CD4-positive, alpha-beta T cell treated with Interleukin-4 for 4 hours (primary cell): ENCODE data around the gene PATL2.
"Not testable (repeated sequence)": the region's sequence is repeated elsewhere in the genome, so short reads cannot be mapped to it uniquely, and the experiment has no call there.

Experiments used
- DNase-seq: peaks from one replicate; pipeline ENCODE4 v3.0.0-alpha.2; 2020

PATL2 gene

DNA sequence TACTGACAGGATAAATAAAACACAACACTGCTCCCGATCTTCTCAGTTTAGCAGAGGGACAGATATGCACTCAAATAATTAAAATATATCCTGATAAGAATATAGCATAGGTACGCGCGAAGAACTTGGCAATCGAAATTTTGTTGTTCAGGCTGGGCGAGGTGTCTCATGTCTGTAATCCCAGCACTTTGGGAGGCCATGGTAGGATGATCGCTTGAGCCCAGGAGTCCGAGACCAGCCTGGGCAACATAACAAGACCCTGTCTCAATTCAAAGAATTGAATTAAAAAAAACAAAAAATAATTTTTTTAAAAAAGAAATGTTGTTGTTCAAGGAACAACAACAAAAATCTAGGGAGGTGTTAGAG, 7.8 kb upstream of the PATL2 start:
- DNase-seq = no peak

DNA sequence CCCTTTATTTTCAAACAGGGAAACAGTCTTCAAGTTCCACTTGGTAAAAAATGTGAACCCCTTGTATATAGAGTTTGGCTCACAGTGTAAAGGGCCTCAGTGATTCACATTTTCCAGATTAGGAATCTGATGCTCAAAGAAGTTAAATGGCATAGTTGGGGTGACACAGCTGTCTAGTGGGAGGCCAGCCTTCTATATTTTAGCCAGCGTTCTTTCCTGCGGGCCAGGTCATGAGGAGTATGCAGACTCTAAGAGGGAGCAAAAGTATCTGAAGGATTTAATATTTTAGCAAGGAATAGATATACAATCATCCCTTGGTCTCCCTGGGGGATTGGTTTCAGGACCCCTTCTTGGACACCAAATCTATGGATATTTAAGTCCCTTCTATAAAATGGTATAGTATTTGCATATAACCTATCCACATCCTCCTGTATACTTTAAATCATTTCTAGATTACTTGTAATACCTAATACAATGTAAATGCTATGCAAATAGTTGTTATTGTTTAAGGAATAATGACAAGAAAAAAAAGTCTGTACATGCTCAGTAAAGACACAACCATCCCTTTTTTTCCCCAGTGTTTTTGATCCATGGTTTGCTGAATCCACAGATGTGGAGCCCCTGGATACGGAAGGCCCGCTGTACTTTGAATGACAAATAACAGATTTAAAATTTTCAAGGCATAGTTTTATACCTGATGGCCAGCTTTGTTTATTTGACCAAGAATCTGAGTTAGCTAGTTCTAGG, 7.2 kb upstream of the PATL2 start:
- DNase-seq = no peak

DNA sequence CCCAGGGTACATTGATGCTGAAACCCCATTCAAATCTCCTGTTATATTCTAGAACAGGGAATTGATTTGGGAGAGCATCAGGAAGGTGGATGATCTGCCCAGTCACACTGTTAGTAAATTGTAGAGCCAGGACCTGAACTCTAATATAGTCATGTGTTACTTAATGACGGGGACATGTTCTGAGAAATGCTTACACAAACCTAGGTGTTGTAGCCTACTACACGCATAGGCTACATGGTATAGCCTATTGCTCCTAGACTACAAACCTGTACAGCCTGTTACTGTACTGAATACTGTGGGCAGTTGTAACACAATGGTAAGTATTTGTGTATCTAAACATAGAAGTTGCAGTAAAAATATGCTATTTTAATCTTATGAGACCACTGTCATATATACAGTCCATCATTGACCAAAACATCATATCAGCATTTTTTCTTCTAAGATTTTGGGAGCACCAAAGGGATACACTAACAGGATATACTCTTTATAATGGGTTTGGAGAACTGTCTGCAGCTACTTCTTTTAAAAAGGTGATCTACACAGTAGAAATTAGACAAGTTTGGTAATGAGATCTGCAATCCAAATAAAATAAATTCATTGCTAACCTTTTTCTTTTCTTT, 6.0 kb upstream of the PATL2 start:
- no peak for DNase-seq

DNA sequence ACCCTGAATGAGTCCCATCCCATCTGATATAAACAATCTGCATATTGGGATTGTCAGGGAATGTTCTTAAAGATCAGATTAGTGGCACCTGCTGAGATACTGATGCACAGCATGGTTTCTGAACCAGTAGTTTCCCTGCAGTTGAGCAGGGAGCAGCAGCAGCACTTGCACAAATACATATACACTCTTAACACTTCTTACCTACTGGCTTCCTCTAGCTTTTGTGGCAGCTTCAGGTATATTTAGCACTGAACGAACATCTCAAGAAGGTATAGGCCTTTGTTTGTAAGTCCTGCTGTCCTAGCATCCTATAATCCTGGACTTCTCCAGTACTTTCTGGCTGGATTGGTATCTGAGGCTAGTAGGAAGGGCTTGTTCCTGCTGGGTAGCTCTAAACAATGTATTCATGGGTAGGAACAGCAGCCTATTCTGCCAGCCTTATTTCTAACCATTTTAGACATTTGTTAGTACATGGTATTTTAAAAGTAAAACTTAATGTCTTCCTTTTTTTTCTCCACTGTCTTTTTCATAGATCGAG, 4.7 kb upstream of the PATL2 start:
- DNase-seq = no peak

DNA sequence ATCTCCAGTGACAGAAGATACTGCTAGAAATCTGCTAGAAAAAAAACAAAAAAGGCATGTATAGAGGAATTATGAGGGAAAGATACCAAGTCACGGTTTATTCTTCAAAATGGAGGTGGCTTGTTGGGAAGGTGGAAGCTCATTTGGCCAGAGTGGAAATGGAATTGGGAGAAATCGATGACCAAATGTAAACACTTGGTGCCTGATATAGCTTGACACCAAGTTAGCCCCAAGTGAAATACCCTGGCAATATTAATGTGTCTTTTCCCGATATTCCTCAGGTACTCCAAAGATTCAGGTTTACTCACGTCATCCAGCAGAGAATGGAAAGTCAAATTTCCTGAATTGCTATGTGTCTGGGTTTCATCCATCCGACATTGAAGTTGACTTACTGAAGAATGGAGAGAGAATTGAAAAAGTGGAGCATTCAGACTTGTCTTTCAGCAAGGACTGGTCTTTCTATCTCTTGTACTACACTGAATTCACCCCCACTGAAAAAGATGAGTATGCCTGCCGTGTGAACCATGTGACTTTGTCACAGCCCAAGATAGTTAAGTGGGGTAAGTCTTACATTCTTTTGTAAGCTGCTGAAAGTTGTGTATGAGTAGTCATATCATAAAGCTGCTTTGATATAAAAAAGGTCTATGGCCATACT, 4.1 kb upstream of the PATL2 start:
- no peak for DNase-seq

DNA sequence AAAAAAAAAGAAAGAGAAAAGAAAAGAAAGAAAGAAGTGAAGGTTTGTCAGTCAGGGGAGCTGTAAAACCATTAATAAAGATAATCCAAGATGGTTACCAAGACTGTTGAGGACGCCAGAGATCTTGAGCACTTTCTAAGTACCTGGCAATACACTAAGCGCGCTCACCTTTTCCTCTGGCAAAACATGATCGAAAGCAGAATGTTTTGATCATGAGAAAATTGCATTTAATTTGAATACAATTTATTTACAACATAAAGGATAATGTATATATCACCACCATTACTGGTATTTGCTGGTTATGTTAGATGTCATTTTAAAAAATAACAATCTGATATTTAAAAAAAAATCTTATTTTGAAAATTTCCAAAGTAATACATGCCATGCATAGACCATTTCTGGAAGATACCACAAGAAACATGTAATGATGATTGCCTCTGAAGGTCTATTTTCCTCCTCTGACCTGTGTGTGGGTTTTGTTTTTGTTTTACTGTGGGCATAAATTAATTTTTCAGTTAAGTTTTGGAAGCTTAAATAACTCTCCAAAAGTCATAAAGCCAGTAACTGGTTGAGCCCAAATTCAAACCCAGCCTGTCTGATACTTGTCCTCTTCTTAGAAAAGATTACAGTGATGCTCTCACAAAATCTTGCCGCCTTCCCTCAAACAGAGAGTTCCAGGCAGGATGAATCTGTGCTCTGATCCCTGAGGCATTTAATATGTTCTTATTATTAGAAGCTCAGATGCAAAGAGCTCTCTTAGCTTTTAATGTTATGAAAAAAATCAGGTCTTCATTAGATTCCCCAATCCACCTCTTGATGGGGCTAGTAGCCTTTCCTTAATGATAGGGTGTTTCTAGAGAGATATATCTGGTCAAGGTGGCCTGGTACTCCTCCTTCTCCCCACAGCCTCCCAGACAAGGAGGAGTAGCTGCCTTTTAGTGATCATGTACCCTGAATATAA, 2.2 kb upstream of the PATL2 start:
- no peak for DNase-seq

DNA sequence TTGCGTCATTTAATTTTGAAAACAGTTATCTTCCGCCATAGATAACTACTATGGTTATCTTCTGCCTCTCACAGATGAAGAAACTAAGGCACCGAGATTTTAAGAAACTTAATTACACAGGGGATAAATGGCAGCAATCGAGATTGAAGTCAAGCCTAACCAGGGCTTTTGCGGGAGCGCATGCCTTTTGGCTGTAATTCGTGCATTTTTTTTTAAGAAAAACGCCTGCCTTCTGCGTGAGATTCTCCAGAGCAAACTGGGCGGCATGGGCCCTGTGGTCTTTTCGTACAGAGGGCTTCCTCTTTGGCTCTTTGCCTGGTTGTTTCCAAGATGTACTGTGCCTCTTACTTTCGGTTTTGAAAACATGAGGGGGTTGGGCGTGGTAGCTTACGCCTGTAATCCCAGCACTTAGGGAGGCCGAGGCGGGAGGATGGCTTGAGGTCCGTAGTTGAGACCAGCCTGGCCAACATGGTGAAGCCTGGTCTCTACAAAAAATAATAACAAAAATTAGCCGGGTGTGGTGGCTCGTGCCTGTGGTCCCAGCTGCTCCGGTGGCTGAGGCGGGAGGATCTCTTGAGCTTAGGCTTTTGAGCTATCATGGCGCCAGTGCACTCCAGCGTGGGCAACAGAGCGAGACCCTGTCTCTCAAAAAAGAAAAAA, 1.4 kb upstream of the PATL2 start:
- peak; percentile 80 for DNase-seq

DNA sequence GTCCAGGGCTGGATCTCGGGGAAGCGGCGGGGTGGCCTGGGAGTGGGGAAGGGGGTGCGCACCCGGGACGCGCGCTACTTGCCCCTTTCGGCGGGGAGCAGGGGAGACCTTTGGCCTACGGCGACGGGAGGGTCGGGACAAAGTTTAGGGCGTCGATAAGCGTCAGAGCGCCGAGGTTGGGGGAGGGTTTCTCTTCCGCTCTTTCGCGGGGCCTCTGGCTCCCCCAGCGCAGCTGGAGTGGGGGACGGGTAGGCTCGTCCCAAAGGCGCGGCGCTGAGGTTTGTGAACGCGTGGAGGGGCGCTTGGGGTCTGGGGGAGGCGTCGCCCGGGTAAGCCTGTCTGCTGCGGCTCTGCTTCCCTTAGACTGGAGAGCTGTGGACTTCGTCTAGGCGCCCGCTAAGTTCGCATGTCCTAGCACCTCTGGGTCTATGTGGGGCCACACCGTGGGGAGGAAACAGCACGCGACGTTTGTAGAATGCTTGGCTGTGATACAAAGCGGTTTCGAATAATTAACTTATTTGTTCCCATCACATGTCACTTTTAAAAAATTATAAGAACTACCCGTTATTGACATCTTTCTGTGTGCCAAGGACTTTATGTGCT, 721 bp upstream of the PATL2 start:
- DNase-seq = peak; percentile 59

DNA sequence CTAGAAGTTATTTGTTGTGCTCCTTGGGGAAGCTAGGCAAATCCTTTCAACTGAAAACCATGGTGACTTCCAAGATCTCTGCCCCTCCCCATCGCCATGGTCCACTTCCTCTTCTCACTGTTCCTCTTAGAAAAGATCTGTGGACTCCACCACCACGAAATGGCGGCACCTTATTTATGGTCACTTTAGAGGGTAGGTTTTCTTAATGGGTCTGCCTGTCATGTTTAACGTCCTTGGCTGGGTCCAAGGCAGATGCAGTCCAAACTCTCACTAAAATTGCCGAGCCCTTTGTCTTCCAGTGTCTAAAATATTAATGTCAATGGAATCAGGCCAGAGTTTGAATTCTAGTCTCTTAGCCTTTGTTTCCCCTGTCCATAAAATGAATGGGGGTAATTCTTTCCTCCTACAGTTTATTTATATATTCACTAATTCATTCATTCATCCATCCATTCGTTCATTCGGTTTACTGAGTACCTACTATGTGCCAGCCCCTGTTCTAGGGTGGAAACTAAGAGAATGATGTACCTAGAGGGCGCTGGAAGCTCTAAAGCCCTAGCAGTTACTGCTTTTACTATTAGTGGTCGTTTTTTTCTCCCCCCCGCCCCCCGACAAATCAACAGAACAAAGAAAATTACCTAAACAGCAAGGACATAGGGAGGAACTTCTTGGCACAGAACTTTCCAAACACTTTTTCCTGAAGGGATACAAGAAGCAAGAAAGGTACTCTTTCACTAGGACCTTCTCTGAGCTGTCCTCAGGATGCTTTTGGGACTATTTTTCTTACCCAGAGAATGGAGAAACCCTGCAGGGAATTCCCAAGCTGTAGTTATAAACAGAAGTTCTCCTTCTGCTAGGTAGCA, 657 bp downstream of the PATL2 start:
- peak; percentile 61 for DNase-seq

DNA sequence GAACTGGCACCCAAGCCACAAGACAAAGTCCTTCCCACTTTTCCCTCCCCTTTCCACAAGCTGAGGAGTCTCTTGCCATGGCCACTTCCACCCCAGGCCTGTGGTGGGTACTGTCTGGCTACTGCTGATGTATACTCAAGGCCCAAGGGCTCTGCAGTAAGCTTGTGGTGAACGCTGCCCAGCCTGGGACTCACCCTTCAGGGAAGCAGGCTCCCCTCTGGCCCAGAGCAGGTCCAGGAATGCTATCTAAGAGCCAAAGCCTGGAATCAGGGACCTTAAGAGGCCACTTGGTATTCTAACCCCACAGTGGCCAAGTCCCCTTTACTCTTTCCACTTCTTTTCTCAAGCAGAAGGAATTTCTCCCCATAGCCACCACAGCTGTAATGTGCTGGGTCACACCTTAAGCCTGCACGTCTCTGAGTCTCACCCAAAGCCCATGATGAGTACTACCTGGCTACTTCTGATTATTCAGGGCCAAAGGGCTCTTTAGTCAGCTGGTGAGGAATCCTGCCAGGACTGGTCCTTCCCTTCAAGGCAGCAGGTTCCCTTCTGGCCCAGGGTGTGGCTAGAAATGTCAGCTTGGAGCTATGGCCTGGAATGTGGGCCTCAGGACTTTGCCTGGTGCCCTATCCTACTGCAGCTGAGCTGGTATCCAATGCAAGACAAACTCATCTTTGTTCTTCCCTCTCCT, 4.0 kb downstream of the PATL2 start:
- no peak for DNase-seq

DNA sequence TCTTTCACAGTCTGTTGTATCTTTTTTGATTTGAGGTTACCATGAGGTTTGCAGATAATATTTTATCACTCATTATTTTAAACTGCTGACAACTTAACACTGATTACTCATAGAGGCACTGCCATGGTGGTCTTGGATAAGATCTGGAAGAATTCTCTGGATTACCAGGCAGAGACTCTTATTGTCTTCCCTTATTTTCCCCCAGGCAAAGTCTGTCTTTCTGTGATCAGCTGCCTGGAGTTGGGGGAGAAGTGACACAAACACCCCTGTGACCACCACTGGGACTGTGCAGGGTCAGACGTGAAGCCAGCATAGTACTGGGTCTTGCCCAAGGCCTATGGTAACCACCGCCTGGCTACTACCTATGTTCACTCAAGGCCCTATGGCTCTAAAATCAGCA, 4.7 kb downstream of the PATL2 start:
- DNase-seq = no peak

DNA sequence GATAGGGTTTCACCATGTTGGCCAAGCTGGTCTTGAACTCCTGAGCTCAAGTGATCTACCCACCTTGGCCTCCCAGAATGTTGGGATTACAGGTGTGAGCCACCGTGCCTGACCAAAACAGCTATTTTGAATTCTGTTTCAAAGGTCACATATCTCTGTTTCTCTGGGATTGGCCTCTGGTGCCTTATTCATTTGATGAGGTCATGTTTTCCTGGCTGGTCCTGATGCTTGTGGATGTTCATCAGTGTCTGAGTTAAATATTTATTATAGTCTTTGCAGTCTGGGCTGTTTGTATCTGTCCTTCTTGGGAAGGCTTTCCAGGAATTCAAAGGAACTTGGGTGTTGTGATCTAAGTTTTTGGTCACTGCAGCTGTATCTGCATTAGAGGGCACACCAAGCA, 5.1 kb downstream of the PATL2 start:
- no peak for DNase-seq

DNA sequence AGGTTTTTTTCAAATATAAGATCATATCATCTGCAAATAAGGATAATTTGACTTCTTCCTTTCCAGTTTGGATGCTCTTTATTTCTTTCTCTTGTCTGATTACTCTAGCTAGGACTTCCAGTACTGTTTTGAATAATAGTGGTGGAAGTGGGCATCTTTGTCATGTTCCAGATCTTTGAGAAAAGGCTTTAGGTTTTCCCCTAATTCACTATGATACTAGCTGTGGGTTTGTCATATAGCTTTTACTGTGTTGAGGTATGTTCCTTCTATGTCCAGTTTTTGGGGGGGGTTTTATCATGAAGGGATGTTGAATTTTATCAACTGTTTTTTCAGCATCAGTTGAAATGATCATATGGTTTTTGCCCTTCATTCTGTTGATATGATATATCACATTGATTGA, 10.4 kb downstream of the PATL2 start:
- DNase-seq = not testable (repeated sequence)

DNA sequence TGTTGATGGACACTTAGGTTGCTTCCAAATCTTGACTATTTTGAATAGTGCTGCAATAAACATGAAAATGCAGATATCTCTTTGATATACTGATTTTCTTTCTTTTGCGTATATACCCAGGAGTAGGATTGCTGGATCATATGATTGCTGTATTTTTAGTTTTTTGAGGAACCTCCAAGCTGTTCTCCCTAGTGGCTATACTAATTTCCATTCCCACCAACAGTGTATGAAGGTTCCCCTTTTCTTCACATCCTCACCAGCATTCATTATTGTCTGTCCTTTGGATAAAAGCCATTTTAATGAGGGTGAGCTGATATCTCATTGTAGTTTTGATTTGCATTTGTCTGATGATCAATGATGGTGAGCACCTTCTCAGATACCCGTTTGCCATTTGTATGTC, 12.5 kb downstream of the PATL2 start:
- no peak for DNase-seq

DNA sequence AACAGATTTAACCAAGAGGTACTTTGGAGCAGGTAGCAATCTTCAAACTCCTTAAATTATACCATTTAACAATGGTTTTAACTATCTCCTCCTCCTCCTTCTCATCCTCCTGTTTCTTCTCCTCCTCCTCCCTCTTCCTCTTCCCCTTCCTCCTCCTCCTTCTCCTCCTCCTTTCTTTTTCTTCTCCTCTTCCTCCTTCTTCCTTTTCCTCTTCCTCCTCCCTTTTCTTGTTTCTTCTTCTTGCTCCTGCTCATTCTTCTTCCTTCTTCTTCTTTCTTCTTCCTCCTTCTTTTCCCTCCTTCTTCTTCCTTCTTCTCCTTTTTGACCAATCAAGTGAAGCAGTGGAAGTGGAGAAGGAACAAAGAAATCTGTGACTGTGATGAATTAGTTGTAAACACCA, 14.1 kb downstream of the PATL2 start:
- no peak for DNase-seq

DNA sequence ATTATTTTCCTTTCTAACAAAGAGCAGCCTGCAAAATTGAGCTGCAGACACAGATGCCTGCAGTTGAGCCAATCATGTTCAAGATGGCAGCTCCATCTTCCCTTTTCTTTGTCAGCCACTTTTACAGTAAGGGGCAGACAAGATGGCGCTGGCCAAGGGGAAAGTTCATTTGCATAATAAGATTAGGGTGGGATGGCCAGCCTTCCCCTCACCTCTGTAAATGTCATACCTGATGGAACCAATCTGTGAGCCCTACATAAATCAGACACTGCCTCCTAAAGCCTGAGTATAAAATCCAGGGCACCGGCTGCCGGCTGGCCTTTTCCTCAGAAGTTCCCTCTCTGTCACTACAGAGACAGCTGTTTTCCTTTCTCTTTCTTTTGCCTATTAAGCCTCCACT, 15.8 kb downstream of the PATL2 start:
- no peak for DNase-seq

DNA sequence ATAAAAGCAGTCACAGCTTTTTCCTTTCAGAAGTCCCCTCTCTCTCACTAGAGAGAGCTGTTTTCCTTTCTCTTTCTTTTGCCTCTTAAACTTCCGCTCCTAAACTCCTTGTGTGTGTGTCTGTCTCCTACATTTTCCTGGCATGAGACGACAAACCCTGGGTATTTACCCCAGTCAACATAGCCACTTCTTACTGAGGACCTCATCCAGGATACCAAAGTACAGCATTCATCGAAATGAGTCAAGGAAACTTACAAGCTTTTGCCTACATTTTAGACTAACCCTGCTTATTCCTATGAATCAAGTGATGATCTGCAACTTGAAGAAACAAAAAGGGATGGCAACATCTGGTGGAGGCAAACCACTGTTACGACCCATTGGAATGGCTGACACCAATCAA, 16.7 kb downstream of the PATL2 start:
- DNase-seq = no peak

DNA sequence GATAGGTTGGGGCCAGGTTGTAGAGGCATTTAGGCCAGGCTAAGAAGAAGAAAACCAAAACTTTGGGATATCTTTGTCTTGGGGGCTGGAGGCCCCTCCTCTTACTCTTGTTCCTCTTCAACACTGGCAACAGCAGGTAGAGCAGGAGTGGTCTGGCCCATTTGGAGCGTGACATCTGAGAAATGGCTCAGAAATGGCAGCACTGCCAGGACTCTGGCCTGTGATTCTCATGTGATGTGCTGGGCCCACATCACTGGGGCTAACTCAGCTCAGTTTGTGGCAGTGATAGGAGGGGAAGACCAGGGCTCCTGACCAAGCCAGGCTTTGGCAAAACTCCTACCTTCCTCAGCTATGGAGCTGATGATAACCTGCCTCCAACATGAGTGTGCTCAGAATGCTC, 18.5 kb downstream of the PATL2 start:
- DNase-seq = no peak

DNA sequence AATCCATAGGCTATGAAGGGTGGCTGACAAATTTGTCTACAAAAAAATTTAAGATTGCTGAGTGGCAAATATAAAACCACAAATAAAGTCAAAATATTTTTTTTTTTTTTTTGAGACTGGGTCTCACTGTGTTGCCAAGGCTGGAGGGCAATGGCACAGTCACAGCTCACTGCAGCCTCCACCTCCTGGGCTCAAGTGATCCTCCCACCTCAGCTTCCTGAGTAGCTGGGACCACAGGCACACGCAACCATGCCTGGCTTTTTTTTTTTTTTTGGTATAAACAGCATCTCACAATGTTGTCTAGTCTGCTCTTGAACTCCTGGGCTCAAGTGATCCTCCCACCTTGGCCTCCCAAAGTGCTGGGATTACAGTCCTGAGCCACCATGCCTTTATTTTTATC, 20.9 kb downstream of the PATL2 start:
- DNase-seq = peak; percentile 59

DNA sequence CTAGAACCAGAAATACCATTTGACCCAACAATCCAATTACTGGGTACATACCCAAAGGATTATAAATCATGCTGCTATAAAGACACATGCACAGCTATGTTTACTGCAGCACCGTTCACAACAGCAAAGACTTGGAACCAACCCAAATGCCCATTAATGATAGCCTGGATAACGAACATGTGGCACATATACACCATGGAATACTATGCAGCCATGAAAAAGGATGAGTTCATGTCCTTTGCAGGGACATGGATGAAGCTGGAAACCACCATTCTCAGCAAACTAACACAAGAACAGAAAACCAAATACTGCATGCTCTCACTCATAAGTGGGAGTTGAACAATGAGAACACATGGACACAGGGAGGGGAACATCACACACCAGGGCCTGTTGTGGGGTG, 21.8 kb downstream of the PATL2 start:
- not testable (repeated sequence) for DNase-seq
